Stimulated activated CD4-positive, alpha-beta T cell treated with anti-CD3 and anti-CD28 coated beads, TNF-alpha, amount 100 ng/mL, for 1 hour (primary cell): Measurements from ENCODE around the gene CRTC2.
A peak's percentile ranks its signal among the peaks of the same experiment; 100 is the strongest.

ENCODE experiments used
- DNase-seq, 3 donors: peaks; one replicate each; pipeline ENCODE4 v3.0.0-alpha.2; 2020; ENCODE audit warnings: low read depth in 3 of 3, low spot score in 1 of 3

Gene CRTC2

DNA sequence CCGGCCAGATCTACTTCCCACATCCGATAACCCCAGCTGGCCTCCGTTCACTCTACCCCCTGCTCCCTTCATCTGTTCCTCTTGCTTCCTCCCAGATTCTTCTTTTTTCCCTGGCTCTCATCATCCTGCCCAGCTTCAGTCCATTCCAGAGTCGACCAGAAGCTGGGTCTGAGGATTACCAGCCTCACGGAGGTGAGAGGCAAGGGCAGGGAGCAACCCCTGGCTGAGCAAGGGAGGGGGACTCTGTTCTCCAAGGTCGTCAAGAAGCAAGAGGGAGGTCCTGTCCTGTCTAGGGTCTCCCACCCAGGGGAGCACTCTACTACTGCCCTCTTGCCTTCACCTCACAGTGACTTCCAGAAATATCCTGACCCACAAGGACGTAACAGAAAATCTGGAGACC is 15.1 kb upstream of the CRTC2 start:
- no peak for DNase-seq

DNA sequence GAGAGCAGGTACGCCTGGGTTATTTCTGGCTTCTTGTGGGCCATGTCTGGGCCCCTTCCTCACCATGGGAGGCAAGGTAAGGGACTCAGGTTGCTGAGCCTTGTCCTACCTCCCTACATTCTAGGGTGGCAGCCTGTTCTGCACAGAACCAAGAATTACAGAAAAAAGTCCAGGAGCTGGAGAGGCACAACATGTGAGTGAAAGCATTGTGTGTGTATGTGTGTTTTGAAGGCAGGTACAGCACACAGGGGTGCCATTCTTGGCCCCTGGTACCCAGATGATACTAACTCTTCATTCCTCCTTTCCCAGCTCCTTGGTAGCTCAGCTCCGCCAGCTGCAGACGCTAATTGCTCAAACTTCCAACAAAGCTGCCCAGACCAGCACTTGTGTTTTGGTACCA is 14.7 kb upstream of the CRTC2 start:
- DNase-seq, result no peak

DNA sequence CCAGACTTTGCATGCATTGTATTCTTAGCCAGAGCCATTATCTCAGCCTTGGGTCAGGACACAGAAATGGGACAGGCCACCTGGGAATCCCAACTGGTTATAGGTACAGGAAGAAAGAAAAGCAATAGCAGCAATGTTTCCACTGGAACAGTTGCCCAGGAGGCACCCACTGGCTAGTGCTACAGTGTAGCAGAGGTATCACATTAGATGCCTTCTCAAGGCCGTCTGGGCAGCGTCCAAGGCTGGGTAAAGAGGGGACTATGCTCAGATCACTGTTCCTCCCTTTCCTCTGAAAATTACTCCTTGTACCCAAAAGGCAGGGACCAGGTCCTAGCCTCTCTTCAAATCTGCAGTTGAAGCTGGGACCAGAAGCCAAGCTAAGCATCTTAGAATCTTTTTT is 11.9 kb upstream of the CRTC2 start:
- DNase-seq, result no peak

- no peak for DNase-seq
These were observed 10.6 kb upstream of the CRTC2 start for GRCh38 chr1:153968972-153969371.

DNA sequence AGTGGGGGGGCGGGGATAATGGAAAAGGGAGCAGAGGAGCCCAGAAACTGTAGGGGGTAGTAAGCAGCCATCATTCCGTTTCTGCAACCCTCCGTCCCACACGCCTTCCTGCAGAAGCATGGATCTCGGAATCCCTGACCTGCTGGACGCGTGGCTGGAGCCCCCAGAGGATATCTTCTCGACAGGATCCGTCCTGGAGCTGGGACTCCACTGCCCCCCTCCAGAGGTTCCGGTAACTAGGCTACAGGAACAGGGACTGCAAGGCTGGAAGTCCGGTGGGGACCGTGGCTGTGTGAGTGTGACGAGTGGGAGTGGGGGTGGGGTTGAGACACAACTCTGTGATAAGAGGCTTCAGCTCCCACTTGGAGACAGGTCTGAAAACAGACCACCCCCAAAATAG is 10.0 kb upstream of the CRTC2 start:
- no peak for DNase-seq

DNA sequence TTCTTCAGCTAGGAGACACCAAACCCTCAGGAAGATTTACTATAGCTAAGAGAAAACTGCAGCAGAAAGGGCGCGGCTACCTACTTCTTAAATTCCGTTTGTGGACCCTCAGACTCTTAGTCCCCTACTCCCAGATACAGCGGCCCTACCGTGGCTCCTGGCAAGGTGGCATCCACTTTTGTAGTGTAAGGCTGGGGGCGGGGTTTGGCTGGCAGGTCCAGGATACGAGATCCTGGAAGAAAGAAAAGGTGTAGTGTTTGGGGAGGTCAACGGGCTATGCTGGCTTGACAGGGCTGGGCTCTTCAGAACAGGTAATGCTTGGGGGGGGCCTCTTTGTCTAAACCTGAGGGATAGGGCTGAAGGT is 9.6 kb upstream of the CRTC2 start:
- no peak for DNase-seq

GRCh38 chr1:153967107-153967999 is 8.9 kb upstream of the CRTC2 start, which contains the start of gene CREB3L4:
Gene CREB3L4 (plus strand): TSS chr1:153967902. CDS start chr1:153968526, 624 bp downstream.
- peak; percentile 58 to 65 (median 63) for DNase-seq

- DNase-seq, result no peak
These were observed 5.5 kb upstream of the CRTC2 start for GRCh38 chr1:153963850-153964331.

DNA sequence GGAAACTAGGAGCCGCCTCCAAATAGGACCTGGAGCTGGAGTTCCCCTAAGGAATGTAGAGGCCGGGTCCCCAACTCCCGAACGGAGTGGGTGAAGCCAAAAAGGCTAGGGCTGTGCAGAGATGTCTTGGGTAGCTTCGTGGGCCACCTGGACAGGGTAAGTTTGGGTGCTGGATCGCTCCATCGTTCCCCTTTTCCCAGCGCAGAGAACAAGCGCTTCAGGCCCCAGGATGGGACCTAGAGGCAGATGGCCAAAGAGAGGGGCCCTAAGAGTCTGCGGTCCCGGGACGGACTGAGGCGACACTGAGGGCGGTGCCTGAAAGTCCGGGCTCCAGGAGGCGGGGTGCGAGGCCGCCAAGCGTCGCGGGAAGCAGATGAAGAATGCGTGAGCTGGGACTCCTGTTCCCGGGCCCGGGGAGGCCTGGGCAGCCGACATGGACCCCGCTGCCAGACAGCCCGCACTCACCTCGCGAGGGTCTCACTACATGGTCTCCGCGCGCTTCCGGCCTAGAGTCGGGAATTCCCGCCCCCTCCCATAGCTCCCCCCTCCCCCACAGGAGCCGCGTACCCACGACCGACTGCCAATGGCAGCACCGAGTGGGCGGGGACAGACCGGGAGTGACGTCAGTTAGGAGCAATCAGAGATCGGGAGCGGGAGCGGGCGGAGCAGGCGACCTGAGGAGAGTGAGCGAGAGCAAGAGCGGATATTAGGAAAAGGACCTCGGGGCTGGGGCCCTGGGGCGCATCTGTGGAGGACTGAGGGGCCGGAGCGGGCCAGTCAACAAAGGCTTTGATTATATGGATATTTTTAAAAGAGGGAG is 4.8 kb upstream of the CRTC2 start, which contains the start of gene SLC39A1:
SLC39A1 (minus strand) TSS at position 508 of the 820 bp plus-strand sequence. CDS start 822 bp downstream, outside the sequence.
- peak; percentile 82 to 89 (median 85) for DNase-seq

GRCh38 chr1:153962088-153963029 is 3.9 kb upstream of the CRTC2 start:
- no peak for DNase-seq

DNA sequence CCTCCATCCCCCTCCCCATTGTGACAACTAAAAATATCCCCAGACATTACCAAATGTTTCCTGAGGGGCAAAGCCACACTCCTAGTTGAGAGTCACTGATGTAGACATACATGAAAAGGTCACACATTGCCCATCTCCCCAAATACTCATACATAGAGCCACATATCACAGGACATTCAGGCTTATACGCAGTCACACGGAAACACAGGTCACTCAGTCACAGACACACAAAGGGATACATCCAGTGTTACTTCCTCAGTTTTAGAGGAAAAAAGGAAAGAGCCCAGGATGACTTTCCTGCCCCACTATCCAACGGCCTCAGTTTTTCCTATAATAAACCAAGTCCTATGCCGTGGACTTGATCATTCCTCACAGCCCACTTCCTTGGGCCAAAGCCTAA is 3.0 kb upstream of the CRTC2 start:
- no peak for DNase-seq

DNA sequence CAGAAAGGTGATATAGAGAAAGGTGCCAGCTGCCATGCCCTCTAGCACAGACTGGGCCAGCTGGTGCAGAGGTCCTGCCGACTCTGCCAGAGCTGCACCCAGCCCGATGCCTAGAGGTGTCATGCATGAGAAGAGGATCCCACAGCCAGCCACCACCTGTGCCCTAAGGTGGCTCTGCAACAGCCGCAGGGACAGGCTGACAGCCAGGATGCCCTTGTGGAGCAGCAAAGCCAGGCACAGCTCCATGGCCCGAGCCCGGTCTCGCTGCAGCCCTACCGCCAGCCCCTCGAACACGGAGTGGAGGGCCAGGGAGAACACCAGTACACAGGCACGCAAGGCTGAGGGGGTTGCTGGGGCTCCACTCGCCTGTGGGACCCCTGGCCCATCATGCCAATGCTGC is 1.8 kb upstream of the CRTC2 start:
- no peak for DNase-seq

DNA sequence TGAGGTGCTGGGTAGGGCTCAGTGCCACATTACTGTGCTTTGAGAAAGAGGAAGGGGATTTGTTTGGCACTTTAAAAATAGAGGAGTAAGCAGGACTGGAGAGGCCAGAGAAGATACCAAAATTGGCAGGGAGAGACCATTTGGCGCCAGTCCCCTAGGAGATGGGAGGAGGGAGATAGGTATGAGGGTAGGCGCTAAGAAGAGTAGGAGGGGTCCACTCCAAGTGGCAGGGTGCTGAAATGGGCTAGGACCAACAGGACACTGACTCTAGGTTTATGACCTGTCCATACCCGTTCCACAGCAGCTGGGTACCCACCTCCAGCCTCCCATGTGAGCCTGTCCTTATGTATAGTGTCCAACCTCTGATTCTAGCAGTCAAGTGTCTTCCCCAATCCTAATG is 1.0 kb upstream of the CRTC2 start:
- no peak for DNase-seq

- no peak for DNase-seq
These were observed 499 bp upstream of the CRTC2 start for GRCh38 chr1:153958961-153959260.

- DNase-seq, result no peak
These were observed 685 bp downstream of the CRTC2 start for GRCh38 chr1:153957744-153958110.

GRCh38 chr1:153956997-153957715 is 1.3 kb downstream of the CRTC2 start:
- no peak for DNase-seq

GRCh38 chr1:153954826-153955225 is 3.6 kb downstream of the CRTC2 start:
- DNase-seq, result no peak

DNA sequence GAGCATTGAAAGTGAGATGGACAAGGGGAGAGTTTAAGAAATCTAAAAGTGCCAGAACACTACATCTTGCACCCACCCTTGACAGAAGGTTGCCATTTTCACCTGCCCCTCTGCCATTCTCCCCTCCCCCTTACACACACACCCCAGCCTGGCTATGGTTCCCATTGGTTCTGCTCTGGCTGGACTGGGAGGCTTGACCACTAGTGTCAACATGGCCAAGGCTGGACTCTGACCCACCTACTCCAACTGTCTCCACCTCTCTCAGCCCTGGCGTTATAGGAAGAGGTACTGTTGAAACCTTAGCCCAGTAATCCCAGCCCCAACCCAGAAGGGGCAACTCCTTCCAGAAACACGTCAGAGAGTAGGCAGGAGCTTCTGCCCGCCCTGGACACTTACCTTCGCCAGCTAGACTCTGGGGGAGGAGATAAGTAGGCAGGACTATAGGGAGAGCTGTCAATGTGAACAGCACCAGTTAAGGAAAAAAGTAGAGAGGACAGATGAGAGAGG is 4.5 kb downstream of the CRTC2 start:
- DNase-seq, result no peak

GRCh38 chr1:153951801-153952200 is 6.6 kb downstream of the CRTC2 start:
- no peak for DNase-seq

DNA sequence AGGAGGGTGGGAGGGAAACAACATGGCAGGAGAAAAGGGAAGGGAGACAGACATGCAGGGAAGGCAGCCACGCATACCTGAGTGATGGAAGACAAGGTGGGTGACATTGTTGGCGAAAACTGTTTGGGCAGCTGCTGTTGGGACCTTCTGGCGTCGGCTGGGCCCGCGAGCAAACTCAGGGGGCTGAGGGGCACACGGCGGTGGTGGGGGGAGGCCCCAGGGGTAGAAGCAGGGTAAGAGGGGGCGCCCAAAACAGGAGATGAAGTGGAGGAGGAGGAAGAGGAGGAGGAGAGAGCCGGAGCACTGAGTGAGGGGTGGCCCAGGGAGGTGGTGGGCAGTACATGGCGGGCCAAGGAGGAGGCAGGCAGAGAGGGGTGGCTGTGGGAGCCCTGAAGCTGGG is 7.2 kb downstream of the CRTC2 start:
- DNase-seq, result no peak
